HG03045 (cell line): ENCODE measurements around the gene UFSP1.

Experiments
- ATAC-seq: cut with Tn5 transposase; IDR thresholded peaks from one replicate; pipeline ENCODE4 v1.9.1; 2021; ENCODE audit warnings: mild to moderate bottlenecking, moderate library complexity; ENCODE audit not compliant: unreplicated experiment

UFSP1 gene

DNA sequence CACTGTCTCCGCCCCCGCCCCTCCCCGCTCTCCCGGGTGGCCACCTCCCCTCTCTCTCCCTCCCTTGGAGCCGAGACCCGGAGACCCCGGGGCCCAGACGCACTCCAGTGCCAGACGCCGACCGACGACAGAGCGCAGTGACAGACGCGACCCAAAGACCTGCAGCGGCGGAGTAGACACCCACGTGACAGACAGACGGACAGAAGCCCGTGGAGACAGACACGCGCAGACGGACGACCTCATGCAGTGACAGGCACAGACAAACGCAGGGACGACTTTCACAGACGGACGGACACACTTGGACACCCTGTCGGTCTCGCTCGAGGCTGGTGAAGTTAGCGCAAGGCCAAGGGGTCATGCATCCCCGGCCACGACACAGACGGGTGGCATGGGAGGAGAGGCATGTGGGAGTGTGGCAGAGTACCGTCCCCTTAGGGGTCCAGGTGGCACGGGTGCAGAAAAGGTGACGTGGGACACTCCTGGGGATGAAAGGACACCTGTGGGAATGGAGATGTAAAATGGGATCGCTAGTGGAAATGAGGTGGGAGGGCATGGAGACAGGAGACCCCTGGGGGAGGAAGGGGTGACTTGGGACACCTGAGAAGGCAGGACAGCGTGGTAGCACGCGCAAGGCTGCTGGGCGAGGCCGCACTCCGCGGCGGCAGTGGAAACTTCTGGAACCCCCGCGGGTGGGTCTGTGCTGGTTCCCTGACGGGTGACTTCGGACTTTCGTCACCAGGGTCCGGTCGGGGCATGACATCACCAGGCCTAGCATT lies 6.6 kb upstream of the UFSP1 start:
- ATAC-seq, result no peak

DNA sequence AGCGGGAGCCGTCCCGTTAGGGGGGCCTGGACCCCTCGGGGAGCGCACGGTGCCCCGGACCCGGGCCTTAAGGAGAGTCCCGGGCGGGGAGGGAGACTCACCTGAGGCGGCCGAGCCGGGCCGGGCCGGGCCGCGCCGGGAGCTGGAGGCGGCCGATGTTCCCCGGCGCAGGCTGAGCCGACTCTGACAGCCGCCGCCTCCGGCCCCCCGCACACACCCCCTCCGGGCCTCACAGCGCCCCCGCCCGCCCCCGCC lies 6.1 kb upstream of the UFSP1 start, which contains the start of gene ACHE:
Gene ACHE (minus strand): TSS at position 188 of the 255 bp plus-strand sequence. CDS start 1,656 bp downstream, outside the sequence.
- no peak for ATAC-seq

DNA sequence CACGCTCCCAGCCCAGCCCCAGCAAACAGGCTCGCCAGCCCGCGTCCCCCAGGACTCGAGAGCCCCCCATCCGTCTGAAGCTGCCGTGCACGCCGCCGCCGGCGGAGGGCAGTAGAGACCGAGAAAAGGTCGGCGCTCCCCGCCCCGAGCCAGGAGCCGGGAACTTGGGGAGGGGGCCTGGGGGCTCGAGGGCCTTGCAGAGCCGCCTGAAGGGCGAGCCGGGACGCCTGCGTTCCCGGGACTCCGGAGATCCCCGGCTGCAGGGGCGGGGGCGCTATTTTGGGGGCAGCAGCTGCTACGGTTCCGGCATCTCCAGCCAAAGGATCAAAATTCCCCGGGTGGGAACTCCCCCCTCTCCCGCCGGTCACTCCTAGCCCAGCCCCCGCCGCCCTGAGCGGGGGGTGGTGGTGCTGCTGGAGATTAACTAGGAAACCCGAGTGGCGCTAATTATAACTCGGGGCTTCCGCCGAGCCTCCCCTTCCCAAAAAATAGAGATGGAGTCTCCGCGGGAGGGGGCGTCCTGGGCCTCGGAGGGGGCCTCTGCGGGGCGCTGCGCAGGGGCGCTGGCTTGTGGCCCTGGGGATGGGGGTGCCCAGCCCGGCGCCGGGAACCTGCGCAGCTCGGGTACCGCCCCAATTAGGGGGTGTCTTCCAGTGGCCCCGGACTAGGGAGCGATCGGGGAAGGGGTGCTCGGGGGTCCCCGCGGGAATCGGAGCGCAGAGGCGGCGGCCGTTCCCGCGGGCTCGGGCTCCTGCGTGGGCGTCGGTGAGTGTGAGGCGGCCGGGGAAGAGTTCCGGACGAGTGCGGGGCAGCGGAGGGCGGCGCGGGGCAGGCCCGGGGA lies 5.6 kb upstream of the UFSP1 start:
- no peak for ATAC-seq

DNA sequence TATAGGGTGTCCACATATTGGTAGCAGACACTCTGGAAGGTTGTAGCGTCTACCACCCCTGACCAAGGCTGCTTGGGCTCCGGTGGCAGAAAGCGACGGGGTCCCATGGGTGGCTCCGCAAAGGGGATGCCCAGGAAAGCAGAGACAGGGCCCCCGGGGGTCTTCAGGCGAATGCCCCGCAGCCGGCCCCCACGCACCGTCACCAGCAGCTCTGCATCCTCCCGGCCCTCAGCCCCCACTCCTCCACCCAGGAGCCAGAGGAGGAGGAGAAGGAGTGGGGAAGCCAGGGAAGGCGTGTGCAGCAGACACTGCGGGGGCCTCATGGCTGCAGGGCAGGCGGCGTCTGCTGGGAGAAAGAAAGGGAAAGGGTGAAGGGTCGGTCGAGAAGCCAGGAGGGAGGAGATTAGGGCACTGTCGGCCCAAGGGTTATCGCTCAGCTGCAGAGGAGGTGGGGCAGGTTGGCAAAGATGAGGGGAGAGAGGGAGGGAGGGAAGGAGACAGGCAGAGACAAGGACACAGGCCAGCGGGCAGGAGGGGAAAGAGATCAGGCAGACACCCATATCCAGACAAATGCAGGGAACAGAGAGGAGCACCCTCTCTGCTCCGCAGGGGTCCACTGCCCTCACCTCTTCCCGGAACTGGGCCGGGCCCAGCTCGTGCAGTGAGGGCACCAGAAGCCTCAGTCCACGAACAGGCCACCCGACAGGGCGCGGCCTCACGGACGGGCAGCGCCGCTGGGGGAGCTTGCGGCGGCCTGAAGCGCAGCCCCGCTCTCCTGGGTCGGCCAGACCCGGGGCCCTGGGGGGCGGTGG lies 4.6 kb upstream of the UFSP1 start:
- no peak for ATAC-seq

DNA sequence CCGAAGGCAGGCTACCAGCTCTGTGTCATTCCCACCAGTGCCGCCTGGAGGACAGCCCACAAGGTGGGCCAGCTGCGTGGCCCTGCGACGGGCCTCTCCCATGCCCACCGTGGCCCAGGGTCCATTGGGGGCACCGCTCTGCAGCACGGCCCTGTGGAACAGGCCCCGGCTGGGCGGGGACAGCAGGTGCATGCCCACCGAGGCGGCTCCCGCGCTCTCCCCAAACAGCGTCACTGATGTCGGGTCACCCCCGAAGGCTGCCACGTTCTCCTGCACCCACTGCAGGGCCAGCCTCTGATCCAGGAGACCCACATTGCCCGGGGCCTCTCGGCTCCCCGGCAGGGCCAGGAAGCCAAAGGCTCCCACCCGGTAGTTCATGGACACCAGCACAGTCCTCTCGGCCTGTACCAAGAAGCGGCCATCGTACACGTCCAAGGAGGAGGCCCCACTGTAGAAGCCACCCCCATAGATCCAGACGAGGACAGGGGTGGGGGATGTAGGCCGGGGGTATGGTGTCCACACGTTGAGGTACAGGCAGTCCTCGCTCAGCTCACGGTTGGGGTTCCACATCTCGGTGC lies 3.9 kb upstream of the UFSP1 start:
- no peak for ATAC-seq

DNA sequence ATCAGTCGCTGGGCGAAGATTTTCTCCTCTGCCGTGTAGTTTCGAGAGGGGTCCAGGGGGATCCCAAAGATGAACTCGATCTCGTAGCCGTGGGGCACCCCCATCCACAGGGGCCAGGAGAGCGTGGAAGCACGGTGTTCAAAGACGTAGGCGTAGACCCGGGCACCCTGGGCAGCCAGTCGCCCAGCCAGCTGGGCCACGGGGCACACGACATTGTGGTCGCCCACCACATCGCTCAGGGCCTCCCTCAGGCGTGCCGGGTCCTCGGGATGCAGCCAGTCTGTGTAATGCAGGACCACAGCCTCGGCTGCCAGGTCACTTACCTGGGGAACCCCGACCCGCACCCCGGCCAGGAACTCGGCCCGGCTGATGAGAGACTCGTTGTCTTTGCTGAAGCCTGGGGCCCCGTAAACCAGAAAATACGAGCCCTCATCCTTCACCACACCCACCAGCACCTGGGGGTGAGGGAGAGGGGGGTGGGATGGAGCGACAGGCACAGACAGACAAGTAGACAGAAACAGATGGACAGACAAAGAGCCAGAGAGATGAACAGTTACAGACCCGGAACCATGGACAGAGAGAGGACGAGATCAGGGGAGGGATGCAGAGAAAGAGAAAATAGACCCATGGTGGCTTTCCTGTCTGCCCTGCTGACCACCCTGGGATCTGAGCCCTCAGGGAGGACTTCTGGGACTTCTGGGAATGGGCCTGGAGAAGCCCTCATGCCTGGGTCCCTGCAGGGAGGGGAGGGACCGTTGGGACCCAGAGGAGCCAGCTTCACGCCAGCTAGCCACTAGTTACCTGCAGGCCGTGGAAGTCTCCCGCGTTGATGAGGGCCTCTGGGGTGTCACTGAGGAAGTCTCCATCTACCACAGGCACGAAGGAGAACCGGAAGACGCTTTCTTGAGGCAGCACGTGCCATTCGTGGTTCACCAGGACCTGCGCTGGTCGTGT lies 3.1 kb upstream of the UFSP1 start:
- no peak for ATAC-seq

DNA sequence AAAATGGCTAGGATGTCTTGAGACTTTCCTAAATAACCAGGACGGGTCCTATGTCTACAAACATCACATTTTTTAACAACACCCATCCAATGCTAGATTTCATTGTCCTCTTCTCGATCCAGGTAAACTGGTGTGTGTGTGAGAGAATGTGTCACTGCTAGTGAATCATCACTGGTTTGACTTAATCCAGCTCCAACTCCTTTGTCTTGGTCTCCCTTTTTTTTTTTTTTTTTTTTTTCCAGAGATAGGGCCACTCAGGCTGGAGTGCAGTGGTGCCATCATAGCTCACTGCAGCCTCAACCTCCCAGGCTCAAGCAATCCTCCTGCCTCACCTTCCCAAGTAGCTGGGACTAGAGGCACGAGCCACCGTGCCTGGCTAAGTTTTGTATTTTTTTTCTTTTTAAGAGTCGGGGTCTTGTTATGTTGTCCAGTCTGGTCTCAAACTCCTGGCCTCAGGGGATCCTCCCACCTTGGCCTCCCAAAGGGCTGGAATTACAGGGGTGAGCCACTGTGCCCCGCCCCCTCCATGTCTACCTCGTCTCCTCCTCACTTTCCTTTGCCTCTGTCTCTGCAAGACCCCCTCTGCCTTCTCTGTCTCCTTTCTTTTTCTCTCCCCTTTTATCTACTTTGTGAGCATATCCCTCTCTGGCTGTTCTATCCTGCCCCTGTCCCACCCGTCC lies 2.2 kb upstream of the UFSP1 start:
- no peak for ATAC-seq

DNA sequence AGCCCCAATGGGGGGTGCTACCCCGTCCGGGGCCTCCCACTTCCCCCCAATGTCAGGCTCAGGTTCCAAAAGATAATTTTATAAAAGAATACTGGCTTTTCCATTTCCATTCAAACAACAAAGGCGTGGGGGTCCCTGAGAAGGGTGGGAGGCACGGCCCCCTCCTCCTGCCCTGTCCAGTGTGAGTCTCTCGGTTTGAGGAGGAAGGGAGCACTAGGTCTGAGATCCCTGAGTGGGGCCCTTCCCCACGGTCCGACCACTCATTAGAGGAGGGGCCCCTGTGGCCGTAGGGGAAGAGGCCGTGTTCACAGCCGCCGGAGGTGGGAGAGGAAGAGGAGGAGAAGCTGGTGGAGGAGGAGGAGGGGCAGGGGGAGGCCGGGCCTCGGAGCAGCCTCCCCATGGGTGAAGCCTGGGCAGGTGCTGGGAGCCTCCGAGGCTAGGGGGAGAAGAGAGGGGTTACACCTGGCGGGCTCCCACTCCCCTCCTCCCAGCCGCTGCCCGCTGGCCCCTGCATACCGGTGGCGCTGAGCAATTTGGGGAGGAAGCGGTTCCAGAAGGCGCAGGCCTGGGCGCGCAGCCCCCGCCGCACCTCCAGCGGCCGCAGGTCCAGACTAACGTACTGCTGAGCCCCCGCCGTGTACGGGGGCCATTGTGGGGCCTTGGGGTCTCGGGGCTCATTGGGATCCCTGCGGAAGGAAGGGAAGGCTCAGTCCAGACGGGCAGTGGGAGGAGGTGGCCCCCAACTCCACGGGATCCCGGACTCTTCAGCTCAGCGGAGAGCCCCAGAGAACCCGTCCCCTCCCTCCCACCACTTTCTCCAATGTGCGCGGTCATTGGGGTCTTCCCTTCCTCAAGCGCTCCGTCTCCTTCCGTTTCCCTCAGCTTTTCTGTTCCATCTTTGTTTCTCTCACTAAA lies 1.4 kb upstream of the UFSP1 start:
- no peak for ATAC-seq

DNA sequence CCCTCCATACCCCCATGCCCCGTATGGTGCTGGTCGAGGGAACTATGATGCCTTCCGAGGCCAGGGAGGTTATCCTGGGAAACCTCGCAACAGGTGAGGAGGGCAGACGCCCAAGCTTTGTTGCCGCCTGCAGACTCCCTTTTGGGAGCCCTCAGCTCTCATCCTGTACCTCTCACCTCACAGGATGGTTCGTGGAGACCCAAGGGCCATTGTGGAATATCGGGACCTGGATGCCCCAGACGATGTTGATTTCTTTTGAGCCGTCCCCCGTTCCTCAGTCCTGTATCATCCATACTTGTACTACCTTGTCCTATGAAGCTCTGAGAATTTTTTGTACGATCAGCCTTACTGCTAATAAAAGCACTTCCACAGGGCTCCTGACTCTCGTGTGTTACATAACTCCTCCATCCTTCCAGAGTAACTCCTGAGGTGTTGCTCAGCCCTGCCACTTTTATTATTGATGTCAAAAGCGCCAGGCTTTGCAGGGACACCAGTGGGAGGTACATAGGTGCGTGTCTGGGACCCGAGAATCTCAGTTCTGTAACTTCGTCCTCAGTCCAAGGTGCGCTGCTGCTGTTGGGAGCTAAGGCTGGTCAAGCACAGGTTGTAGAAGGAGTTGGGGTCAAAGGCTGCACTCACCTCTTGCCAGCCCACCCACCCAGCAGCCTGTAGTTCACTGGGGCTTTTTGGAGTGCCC lies 1.1 kb downstream of the UFSP1 start:
- ATAC-seq, result no peak

DNA sequence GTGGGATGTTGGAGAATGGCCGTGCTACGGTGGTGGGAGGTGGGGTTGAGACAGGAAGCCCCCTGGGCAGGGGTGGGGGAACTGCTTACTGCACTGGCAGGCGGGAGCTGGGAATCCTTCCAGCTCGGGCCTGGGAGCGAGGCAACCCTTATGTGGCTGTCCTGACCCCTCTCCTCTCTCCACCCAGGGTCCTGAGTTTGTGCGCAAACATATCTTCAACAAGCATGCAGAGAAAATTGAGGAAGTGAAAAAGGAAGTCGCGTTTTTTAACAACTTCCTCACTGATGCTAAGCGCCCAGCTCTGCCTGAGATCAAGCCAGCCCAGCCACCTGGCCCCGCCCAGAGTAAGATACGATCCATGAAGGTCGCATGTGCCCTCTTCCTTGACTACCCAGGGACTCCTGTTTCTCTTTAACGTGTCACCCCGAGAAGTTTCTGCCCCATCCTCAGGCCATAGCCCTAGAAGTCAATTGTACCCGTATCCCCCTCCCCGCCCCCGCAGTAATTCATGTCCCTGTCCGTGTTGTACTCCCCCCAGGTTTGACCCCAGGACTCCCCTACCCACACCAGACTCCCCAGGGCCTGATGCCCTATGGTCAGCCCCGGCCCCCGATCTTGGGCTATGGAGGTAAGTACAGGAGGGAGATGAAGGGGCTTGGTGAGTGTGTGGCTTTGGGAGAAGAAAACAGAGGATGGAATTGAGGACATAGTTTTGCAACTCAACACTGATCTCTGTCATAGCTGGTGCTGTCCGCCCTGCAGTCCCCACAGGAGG lies 1.8 kb downstream of the UFSP1 start:
- ATAC-seq, result no peak

DNA sequence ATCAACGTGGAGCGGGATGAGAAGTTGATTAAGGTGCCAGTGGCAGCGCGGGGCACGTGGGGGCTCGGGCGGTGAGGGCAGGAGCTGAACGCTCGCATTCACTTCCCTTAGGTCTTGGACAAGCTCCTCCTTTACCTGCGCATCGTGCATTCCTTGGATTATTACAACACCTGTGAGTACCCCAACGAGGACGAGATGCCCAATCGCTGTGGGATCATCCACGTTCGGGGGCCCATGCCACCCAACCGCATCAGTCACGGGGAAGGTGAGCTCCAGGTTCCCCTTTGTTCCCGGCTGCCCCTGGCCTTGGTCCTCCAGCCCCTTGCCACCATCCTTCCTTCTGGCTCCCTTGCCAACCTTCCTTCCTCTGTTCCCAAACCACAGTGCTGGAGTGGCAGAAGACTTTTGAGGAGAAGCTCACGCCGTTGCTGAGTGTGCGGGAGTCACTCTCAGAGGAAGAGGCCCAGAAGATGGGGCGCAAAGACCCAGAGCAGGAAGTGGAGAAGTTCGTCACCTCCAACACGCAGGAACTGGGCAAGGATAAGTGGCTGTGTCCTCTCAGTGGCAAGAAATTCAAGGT lies 2.5 kb downstream of the UFSP1 start:
- no peak for ATAC-seq

DNA sequence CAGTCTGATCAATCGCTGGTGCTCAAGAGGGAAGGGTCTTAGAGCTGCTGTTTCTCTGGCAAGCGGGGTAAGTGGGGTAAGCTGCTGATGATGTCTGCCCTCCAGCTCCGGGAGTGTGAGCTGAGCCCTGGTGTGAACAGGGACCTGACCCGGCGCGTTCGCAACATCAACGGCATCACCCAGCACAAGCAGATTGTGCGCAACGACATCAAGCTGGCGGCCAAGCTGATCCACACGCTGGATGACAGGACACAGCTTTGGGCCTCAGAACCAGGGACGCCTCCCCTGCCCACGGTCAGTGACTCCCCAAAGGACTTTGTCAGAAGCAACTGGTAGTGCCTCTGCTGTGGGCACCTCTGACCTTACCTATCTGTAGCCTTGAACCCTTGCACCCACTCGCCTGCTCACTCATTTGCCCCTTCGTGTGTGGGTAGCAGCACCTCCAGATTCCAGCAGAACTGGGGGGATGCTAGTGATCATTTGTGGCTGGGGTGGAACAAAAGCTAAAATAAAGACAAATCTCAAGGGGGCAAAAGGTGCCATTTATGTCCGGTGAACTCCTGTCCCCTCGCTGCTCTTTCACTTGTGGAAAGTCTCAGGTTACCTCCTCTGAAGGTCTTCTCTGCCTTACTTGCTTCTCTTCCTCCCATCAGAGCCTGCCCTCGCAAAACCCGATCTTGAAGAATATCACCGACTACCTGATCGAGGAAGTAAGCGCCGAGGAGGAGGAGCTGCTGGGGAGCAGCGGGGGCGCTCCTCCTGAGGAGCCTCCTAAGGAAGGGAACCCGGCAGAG lies 3.2 kb downstream of the UFSP1 start:
- ATAC-seq, result no peak

DNA sequence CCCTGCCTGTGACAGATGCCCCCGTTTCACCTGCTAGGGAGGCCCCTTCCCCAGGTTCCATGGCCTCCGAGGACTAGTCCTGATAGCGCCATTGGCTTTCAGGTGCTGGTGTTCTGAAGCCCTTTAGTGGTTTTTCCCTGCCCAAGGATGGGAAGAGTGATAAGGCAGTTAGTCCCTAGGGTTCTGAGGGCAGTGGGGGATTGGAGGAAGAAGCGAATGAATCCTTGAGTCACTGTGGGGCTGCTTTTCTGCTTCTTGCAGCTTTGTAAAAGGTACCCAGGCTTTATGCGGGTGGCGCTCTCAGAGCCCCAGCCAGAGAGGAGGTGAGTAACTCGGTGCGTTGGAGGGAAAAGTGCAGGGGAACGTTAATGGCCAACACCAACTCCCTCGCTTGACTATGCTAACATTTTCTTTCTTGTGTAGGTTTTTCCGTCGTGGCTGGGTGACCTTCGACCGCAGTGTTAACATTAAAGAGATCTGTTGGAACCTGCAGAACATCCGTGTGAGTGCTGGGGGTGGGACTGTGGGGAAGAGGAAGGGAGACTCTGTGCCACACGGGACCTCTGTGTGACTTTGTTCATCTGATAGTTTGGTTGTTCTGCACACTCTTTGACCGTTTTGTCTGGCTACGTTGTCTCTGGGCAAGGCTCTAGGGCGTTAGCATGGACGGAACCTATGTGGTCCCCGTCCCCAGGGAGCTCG lies 3.9 kb downstream of the UFSP1 start:
- no peak for ATAC-seq

DNA sequence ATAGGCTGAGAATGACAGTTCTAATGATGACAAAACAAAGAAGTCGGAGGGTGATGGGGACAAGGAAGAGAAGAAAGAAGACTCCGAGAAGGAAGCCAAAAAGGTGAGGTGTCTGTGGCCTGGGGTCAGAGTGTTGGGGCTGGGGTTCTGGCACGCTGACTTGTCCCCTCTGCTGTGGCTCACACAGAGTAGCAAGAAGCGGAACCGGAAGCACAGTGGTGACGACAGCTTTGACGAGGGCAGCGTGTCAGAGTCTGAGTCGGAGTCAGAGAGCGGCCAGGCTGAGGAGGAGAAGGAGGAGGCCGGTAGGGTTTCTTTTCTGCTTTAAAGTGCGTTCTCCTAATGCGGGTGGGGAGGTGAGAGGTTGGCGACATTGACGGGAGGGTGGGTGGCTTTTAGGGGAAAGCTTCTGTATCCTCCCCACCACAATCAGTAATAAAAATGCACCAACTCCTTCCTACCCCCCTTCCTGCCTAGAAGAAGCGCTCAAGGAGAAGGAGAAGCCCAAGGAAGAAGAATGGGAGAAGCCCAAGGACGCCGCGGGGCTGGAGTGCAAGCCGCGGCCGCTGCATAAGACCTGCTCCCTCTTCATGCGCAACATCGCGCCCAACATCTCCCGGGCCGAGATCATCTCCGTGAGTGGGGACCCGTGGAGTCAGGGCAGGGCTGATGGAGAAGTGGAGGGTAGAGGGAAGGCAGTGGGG lies 4.6 kb downstream of the UFSP1 start:
- ATAC-seq, result no peak
